ENCODE data around the gene ATP2B2. TPM values are rescaled to one million over a fixed set of nuclear protein-coding genes. Genes with fewer than 3 reads are reported as not detected.

Gene ATP2B2
- total RNA-seq, 1 experiment from 2014 or later = not detected

DNA sequence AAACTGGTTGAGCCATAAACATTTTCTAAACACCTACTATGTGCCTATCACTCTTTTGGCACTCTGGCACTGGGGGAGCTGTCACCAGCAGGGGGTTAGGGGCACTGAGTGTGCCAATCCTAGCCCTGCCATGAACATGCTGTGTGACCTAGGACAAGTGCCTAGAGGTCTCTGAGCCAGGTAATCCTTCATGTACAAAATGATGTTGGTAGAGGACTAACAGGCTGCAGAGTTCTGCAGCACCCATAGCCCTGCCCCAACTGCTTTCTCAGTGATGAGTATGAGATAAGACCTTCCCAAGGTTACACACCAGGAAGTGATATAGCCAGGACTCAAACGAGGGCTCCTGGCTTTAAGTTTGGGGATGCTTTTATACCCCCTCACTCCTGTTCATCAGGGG lies 99.6 kb downstream of the ATP2B2 start:
- Mint-ChIP-seq H3K36me3 (ENCODE audit: insufficient read depth, unreplicated experiment) (no peaks in the 10 kb centered on the region), H3K27ac (ENCODE audit: low read depth, unreplicated experiment) (no peak overlapping the region), H3K4me3 (ENCODE audit: unreplicated experiment) (no peak overlapping the region), H3K27me3 (ENCODE audit: insufficient read depth, unreplicated experiment) (no peaks in the 10 kb centered on the region), H3K4me1 (ENCODE audit: insufficient read depth, unreplicated experiment) (no peaks in the 10 kb centered on the region), H3K9me3 (ENCODE audit: unreplicated experiment) (no peaks in the 10 kb centered on the region)
- ChIA-PET POLR2A (no interaction called here), CTCF (no interaction called here)
- TF ChIP-seq, protein P1, sequence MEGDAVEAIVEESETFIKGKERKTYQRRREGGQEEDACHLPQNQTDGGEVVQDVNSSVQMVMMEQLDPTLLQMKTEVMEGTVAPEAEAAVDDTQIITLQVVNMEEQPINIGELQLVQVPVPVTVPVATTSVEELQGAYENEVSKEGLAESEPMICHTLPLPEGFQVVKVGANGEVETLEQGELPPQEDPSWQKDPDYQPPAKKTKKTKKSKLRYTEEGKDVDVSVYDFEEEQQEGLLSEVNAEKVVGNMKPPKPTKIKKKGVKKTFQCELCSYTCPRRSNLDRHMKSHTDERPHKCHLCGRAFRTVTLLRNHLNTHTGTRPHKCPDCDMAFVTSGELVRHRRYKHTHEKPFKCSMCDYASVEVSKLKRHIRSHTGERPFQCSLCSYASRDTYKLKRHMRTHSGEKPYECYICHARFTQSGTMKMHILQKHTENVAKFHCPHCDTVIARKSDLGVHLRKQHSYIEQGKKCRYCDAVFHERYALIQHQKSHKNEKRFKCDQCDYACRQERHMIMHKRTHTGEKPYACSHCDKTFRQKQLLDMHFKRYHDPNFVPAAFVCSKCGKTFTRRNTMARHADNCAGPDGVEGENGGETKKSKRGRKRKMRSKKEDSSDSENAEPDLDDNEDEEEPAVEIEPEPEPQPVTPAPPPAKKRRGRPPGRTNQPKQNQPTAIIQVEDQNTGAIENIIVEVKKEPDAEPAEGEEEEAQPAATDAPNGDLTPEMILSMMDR (IDR thresholded peaks at IDR 0.05; ENCODE audit: unreplicated experiment) = no peak
- DNase-seq (ENCODE audit: unreplicated experiment) = no peak
- no TSS peak for BruUV-seq (replicated peaks)
- intact Hi-C loops (cut with micrococcal nuclease) = no loop called here

DNA sequence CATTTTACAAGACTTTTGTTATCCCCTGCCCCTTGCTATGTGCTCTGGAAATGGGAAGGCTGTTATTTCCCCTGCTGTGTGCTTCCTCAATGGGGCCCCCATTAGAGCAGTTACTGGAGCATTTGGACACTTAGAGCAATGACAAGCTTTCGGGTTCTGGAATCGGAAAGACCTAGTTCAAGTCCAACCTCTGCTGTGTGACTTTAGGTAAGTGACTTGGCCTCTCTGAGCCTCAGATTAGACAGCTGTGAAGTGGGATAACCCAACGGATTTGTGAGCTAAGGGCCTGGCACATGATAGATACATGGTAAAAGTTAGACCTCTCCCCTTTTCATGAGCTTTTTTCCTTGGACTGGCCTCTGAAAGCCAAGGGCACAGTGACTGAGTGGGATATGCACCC lies 100.5 kb downstream of the ATP2B2 start:
- BruUV-seq (replicated peaks) = no TSS peak
- Mint-ChIP-seq H3K4me3 (ENCODE audit: unreplicated experiment) (no peak overlapping the region), H3K27me3 (ENCODE audit: insufficient read depth, unreplicated experiment) (no peaks in the 10 kb centered on the region), H3K27ac (ENCODE audit: low read depth, unreplicated experiment) (no peak overlapping the region), H3K4me1 (ENCODE audit: insufficient read depth, unreplicated experiment) (no peaks in the 10 kb centered on the region), H3K36me3 (ENCODE audit: insufficient read depth, unreplicated experiment) (no peaks in the 10 kb centered on the region), H3K9me3 (ENCODE audit: unreplicated experiment) (no peaks in the 10 kb centered on the region)
- ChIA-PET POLR2A (no interaction called here), CTCF (interaction anchor here (0.6 to 1.1 kb wide), 3 partner anchors 61 to 537 kb away, joined by 3 read pairs; no protein-coding TSS in a partner anchor)
- intact Hi-C loops (cut with micrococcal nuclease) = no loop called here
- TF ChIP-seq, protein P1 (IDR thresholded peaks at IDR 0.05; ENCODE audit: unreplicated experiment) = no peak
- DNase-seq (ENCODE audit: unreplicated experiment) = no peak

DNA sequence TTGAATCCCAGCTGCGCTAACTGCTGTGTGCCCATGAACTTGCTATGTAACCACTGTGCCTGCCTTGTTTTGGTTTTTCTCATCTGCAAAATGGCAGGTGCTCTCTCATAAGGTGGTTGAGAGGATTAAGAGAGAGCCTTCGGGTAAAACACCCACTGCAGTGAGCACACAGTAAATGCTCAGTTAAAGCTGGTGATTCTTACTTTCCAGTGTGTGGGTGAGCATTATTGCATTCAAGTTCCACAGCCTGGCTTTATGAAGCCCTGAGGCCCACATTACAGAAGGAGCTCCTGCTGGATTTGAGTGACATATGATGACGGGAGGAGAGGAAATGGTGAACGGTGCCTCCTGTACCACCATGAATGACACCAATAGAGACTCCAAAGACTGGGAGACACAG lies 101.0 kb downstream of the ATP2B2 start:
- ChIA-PET POLR2A (no interaction called here), CTCF (interaction anchor here (0.6 to 1.1 kb wide), 2 partner anchors 60 to 505 kb away, joined by 3 read pairs; no protein-coding TSS in a partner anchor)
- Mint-ChIP-seq H3K36me3 (ENCODE audit: insufficient read depth, unreplicated experiment) (no peaks in the 10 kb centered on the region), H3K9me3 (ENCODE audit: unreplicated experiment) (no peaks in the 10 kb centered on the region), H3K27me3 (ENCODE audit: insufficient read depth, unreplicated experiment) (no peaks in the 10 kb centered on the region), H3K27ac (ENCODE audit: low read depth, unreplicated experiment) (no peak overlapping the region), H3K4me3 (ENCODE audit: unreplicated experiment) (no peak overlapping the region), H3K4me1 (ENCODE audit: insufficient read depth, unreplicated experiment) (no peaks in the 10 kb centered on the region)
- TF ChIP-seq, protein P1 (IDR thresholded peaks at IDR 0.05; ENCODE audit: unreplicated experiment) = no peak
- BruUV-seq (replicated peaks) = no TSS peak
- no peak for DNase-seq (ENCODE audit: unreplicated experiment)
- intact Hi-C loops (cut with micrococcal nuclease) = no loop called here

DNA sequence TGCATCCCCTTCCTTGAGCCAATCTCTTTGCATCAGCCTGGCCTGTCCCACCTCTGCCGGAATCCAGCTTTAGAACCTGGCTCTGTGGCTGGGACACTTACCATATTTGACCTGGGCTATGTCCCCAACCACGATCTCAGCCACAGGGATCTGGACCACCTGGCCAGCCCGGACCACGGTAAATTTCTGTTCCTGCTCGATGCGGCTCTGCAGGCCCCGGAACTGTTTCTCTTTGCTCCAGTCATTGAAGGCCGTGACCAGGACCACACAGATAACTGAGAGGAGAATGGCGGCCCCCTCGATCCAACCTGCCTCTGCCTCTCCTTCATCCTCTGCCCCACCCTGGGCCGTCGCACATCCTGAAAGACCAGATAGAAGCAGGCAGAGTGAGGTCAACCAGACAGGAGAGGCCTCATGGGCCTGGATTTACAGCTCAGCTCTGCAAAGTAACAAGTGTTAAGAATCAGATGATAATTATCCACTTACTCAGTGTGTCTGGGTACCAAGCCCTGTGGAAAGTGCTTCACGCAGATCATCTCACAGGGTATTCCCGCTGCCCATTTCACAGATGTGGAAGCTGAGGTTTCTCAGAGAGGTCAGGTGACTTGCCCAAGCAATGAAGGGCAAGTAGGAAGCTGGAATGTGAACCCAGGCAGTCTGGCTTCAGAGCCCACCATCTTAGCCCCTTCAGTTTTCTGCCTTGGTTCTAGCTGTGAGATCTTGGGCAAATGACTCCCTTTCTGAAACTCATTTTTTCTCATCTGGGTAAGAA lies 103.2 kb downstream of the ATP2B2 start:
- TF ChIP-seq, protein P1 (IDR thresholded peaks at IDR 0.05; ENCODE audit: unreplicated experiment) = no peak
- POLR2A ChIA-PET = no interaction called here
- H3K4me3 Mint-ChIP-seq (ENCODE audit: unreplicated experiment) = no peak overlapping the region
- no peaks in the 10 kb centered on the region for H3K36me3 Mint-ChIP-seq (ENCODE audit: insufficient read depth, unreplicated experiment)
- H3K4me1 Mint-ChIP-seq (ENCODE audit: insufficient read depth, unreplicated experiment) = no peaks in the 10 kb centered on the region
- DNase-seq (ENCODE audit: unreplicated experiment) = no peak
- no TSS peak for BruUV-seq (replicated peaks)
- no peak overlapping the region for H3K27ac Mint-ChIP-seq (ENCODE audit: low read depth, unreplicated experiment)
- no peaks in the 10 kb centered on the region for H3K9me3 Mint-ChIP-seq (ENCODE audit: unreplicated experiment)
- CTCF ChIA-PET = no interaction called here
- intact Hi-C loops (cut with micrococcal nuclease) = no loop called here
- H3K27me3 Mint-ChIP-seq (ENCODE audit: insufficient read depth, unreplicated experiment) = no peaks in the 10 kb centered on the region
